NCI-H69 (cell line): ENCODE data around the gene ZNF3.

Experiments used
- DNase-seq: peaks from one replicate; lab custom pipeline; 2025; lab: John Stamatoyannopoulos, UW

ZNF3 gene

GRCh38 chr7:100109521-100110163 is 28.1 kb upstream of the ZNF3 start:
- no peak for DNase-seq

GRCh38 chr7:100107890-100108289 is 26.4 kb upstream of the ZNF3 start:
- no peak for DNase-seq

GRCh38 chr7:100107125-100107737 is 25.7 kb upstream of the ZNF3 start:
- no peak for DNase-seq

- DNase-seq, result no peak
These were observed 25.1 kb upstream of the ZNF3 start for GRCh38 chr7:100106633-100107032.

GRCh38 chr7:100105534-100105933 is 24.0 kb upstream of the ZNF3 start:
- no peak for DNase-seq

- DNase-seq, result no peak
These were observed 21.7 kb upstream of the ZNF3 start for GRCh38 chr7:100102950-100103840.

GRCh38 chr7:100101016-100101862 is 19.7 kb upstream of the ZNF3 start, which contains the start of the genes AP4M1 and MCM7:
AP4M1 (plus strand) TSS chr7:100101643; CDS start chr7:100101715, 72 bp downstream.
MCM7 (minus strand) TSS chr7:100101397; CDS start chr7:100101294, 103 bp downstream.
- peak; percentile 100 for DNase-seq

- peak; percentile 99 for DNase-seq
These were observed 19.0 kb upstream of the ZNF3 start for GRCh38 chr7:100100420-100101015.

- DNase-seq, result no peak
These were observed 17.9 kb upstream of the ZNF3 start for GRCh38 chr7:100099452-100099851.

- no peak for DNase-seq
These were observed 17.4 kb upstream of the ZNF3 start for GRCh38 chr7:100098913-100099312.

- DNase-seq, result no peak
These were observed 14.2 kb upstream of the ZNF3 start for GRCh38 chr7:100095704-100096103.

GRCh38 chr7:100095289-100095688 is 13.8 kb upstream of the ZNF3 start:
- DNase-seq, result no peak

GRCh38 chr7:100093925-100094486 is 12.5 kb upstream of the ZNF3 start:
- DNase-seq, result peak; percentile 31

GRCh38 chr7:100093498-100093897 is 12.0 kb upstream of the ZNF3 start:
- peak; percentile 35 for DNase-seq

GRCh38 chr7:100093054-100093453 is 11.5 kb upstream of the ZNF3 start:
- peak; percentile 47 for DNase-seq

GRCh38 chr7:100091411-100092181 is 10.1 kb upstream of the ZNF3 start:
- peak; percentile 57 for DNase-seq

GRCh38 chr7:100090527-100091410 is 9.2 kb upstream of the ZNF3 start:
- peak; percentile 57 for DNase-seq

GRCh38 chr7:100089458-100090196 is 8.1 kb upstream of the ZNF3 start:
- no peak for DNase-seq
